Measurements from ENCODE around the gene SLC19A1.

SLC19A1 gene

GRCh38 chr21:45537746-45538291 lies 4.4 kb downstream of the SLC19A1 start:
- TF ChIP-seq ZFX (IDR thresholded peaks at IDR 0.05) (no peak), CTCF (conservative IDR thresholded peaks at IDR 0.05) (no peak)

GRCh38 chr21:45537111-45537745 lies 5.0 kb downstream of the SLC19A1 start:
- no peak overlapping the region for H3K27ac ChIP-seq
- TF ChIP-seq CTCF (conservative IDR thresholded peaks at IDR 0.05), result no peak
- no peak for TF ChIP-seq ZFX (IDR thresholded peaks at IDR 0.05)

More at GRCh38 chr21:45537746-45538291, 4.4 kb downstream of the SLC19A1 start:
- no peak overlapping the region for H3K27ac ChIP-seq

GRCh38 chr21:45536301-45537081 lies 5.7 kb downstream of the SLC19A1 start:
- no peak overlapping the region for H3K27ac ChIP-seq
- no peak for TF ChIP-seq ZFX (IDR thresholded peaks at IDR 0.05)
- TF ChIP-seq CTCF (conservative IDR thresholded peaks at IDR 0.05), result no peak

- no peak overlapping the region for H3K27ac ChIP-seq
- TF ChIP-seq ZFX (IDR thresholded peaks at IDR 0.05) (no peak), CTCF (conservative IDR thresholded peaks at IDR 0.05) (no peak)
Observed at GRCh38 chr21:45535341-45536081, 6.7 kb downstream of the SLC19A1 start.

- no peak for TF ChIP-seq ZFX (IDR thresholded peaks at IDR 0.05)
- TF ChIP-seq CTCF (conservative IDR thresholded peaks at IDR 0.05), result no peak
- H3K27ac ChIP-seq, result no peak overlapping the region
Observed at GRCh38 chr21:45534636-45535331, 7.5 kb downstream of the SLC19A1 start.

- TF ChIP-seq ZFX (IDR thresholded peaks at IDR 0.05) (no peak), CTCF (conservative IDR thresholded peaks at IDR 0.05) (no peak)
- no peak overlapping the region for H3K27ac ChIP-seq
Observed at GRCh38 chr21:45533846-45534635, 8.2 kb downstream of the SLC19A1 start.

Data from C4-2B (cell line).